AG10803 (cell line): ENCODE results near the gene TRIM46.
"Not testable (repeated sequence)": the region's sequence is repeated elsewhere in the genome, so short reads cannot be mapped to it uniquely, and the experiment has no call there.

Experiments used
- DNase-seq: peaks from one replicate; pipeline ENCODE4 v3.0.0; 2010; ENCODE audit warnings: low read depth
- H3K4me3 ChIP-seq: 2 replicates; pipeline ENCODE4 v1.5.1; 2011; ENCODE audit warnings: mild to moderate bottlenecking, low read length, control low read depth
- TF ChIP-seq, protein P1 (sequence below): conservative IDR thresholded peaks from 2 replicates; pipeline ENCODE4 v1.5.1; 2011; ENCODE audit warnings: mild to moderate bottlenecking, low read length, control low read depth, inconsistent platforms

TRIM46 gene

DNA sequence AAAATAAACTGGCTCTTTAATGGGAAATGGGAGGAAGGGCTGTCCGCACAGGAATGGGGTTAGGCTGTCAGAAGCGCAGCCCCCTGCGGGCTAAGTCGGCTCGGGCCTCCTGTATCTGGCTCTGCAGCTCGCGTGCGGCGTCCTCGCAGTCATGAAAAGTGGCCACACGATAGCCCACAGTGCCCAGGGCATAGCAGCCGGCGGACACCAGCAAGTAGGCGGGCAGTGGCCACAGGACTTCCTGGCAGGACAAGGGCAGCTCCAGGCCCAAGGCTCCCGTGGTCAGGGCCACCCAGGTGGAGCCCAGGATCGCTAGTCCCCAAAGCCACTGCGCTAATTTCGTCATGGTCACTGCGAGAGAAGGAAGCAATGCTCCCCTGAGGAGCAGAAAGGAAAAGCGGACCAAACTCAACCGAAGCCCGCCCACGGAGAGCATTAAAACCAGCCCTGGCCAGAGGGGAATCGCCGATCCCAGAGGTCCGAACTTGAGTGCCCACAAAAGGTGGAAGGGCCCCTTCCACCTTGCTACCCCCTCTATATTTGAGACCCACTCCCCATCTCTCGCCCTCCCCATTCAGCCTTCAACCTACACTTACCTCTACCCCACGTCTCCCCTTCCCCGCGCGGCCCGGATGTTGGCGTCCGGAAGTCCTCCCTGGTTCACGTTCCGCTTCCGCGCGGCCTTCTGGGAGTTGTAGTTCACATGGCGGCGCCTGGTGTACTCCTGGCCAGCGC is 33.6 kb upstream of the TRIM46 start, which contains the start of gene DPM3:
Gene DPM3, minus strand, starts transcription at position 637 of the 735 bp plus-strand sequence. Its CDS starts 291 bp downstream, at position 346.
- TF ChIP-seq, protein P1, sequence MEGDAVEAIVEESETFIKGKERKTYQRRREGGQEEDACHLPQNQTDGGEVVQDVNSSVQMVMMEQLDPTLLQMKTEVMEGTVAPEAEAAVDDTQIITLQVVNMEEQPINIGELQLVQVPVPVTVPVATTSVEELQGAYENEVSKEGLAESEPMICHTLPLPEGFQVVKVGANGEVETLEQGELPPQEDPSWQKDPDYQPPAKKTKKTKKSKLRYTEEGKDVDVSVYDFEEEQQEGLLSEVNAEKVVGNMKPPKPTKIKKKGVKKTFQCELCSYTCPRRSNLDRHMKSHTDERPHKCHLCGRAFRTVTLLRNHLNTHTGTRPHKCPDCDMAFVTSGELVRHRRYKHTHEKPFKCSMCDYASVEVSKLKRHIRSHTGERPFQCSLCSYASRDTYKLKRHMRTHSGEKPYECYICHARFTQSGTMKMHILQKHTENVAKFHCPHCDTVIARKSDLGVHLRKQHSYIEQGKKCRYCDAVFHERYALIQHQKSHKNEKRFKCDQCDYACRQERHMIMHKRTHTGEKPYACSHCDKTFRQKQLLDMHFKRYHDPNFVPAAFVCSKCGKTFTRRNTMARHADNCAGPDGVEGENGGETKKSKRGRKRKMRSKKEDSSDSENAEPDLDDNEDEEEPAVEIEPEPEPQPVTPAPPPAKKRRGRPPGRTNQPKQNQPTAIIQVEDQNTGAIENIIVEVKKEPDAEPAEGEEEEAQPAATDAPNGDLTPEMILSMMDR: no peak
- peak; percentile 68 for DNase-seq
- peak within 1 kb of the TSS; percentile 95 for H3K4me3 ChIP-seq

DNA sequence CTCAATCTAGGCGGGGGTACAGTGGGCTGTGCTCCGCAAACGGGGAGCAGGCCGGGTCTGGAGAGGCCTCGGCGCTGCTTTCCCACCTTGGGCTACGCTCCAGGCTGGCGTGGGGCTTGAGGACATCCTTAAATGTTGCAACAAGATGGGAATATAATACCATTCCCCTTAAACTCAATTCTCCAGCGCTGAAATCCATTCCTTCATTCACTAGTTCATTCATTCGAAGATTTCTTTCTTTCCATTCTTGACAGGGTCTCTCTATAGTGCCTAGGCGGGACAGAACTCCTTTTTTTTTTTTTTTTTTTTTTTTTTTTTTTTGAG is 33.1 kb upstream of the TRIM46 start:
- TF ChIP-seq, protein P1: no peak
- no peak for DNase-seq

DNA sequence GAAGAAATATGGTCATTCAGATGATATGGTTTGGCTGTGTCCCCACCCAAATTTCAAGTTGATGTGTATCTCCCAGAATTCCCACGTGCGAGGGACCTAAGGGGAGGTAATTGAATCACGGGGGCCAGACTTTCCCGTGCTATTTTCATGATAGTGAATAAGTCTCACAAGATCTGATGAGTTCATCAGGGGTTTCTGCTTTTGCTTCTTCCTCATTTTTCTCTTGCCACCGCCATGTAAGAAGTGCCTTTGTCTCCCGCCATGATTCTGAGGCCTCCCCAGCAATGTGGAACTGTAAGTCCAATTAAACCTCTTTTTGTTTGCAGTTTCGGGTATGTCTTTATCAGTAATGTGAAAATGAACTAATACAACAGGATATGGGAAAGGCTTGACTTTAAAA is 31.9 kb upstream of the TRIM46 start:
- TF ChIP-seq, protein P1: no peak
- no peak overlapping the region for H3K4me3 ChIP-seq
- no peak for DNase-seq

More for the DNA sequence above, 33.1 kb upstream of the TRIM46 start:
- peak overlapping the region; percentile 95 for H3K4me3 ChIP-seq

DNA sequence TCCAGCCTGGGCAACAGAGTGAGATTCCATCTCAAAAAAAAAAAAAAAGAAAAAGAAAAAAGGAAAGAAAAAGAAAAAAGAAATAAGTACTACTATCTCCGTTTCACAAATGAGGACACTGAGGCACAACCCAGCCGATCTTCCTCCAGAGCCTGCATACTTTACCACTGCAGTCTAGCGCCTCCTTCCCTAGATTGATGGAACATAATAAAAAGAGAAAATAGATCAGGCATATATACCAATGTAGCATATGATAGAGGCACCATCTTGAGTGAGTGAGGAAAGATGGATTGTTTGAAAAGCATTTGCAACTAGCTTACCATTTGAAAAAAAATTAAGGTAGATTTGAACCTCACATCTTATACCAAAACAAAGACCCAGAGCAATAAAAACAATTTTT is 28.2 kb upstream of the TRIM46 start:
- TF ChIP-seq, protein P1: no peak
- DNase-seq: no peak
- no peak overlapping the region for H3K4me3 ChIP-seq

DNA sequence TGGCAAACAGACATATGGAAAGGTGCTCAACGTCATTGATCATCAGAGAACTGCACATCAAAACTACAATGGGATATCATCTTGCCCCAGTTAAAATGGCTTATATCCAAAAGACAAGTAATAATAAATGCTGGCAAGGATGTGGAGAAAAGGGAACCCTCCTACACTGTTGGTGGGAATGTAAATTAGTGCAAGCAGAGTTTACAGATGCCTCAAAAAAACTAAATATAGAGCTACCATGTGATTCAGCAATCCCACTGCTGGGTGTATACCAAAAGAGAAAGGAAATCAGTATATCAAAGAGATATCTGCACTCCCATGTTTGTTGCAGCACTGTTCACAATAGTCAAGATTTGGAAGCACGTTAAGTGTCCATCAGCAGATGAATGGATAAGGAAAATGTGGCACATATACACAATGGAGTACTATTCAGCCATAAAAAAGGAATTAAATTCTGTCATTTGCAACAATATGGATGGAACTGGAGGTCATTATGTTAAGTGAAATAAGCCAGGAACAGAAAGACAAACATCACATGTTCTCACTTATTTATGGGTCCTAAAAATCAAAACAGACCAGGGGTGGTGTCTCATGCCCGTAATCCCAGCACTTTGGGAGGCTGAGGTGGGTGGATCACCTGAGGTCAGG is 17.5 kb upstream of the TRIM46 start:
- not testable (repeated sequence) for H3K4me3 ChIP-seq

DNA sequence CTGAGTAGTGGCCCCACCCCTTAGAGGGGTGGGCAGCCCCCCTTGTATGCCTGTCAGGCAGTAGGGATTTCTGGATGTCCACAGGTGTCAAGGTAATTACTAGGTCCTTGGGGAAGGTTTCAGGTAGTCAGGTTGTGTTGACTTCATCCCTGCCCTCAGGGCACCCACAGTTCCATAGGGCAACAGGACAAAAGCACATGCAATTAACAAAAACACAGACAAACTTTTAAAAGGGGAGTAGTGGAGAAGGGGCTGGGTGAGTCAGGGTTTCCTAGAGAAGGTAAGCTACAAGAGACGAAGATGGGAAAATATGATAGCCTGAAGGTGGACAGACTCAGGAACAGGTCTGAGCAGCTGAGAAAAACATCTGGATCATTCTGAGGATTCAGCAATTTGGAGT is 14.7 kb upstream of the TRIM46 start:
- H3K4me3 ChIP-seq: no peak overlapping the region
- DNase-seq: no peak
- TF ChIP-seq, protein P1: no peak

More for the DNA sequence above, 17.5 kb upstream of the TRIM46 start:
- not testable (repeated sequence) for DNase-seq

DNA sequence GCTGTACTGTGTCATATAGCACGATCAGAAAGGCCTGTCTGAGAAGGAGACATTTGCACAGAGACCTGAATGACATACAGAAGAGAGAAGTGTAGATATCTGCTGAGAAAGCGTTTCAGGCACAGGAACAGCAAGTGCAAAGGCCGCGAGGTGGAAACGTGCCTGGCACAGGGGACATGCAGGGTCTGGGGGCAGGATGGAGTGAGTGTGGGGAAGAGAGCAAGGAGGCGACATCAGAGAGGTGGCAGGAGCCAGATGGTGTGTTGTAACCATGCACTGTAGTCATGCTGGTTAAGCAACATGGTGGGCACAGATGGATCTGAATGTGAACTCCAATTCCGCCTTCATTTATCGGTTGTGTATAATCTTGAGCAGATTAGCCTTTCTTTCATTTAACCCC is 13.5 kb upstream of the TRIM46 start:
- TF ChIP-seq, protein P1: no peak
- no peak for DNase-seq
- H3K4me3 ChIP-seq: no peak overlapping the region

DNA sequence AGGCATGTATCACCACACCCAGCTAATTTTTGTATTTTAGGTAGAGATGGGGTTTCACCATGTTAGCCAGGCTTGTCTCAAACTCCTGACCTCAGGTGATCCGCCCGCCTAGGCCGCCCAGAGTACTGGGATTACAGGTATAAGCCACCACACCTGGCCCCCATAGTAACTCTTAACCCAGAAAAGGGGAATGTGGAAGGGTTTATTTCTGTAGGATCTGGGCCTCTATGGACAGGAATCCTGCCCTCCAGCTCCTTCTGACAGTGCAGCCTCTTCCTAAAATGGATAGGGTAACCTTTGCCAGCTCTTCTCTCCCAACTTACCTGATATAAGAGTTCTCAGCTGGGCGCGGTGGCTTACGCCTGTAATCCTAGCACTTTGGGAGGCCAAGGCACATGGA is 11.0 kb upstream of the TRIM46 start:
- not testable (repeated sequence) for H3K4me3 ChIP-seq, DNase-seq

DNA sequence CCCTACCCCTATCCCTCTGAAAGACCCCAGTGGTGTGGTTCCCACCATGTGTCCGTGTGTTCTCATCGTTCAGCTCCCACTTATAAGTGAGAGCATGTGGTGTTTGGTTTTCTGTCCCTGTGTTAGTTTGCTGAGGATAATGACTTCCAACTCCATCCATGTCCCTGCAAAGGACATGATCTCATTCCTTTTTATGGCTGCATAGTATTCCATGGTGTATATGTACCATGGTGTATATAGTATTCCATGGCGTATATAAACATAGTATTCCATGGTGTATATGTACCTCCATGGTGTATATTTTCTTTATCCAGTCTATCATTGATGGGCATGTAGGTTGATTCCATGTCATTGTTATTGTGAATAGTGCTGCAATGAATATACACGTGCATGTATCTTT is 9.9 kb upstream of the TRIM46 start:
- H3K4me3 ChIP-seq, DNase-seq: not testable (repeated sequence)

DNA sequence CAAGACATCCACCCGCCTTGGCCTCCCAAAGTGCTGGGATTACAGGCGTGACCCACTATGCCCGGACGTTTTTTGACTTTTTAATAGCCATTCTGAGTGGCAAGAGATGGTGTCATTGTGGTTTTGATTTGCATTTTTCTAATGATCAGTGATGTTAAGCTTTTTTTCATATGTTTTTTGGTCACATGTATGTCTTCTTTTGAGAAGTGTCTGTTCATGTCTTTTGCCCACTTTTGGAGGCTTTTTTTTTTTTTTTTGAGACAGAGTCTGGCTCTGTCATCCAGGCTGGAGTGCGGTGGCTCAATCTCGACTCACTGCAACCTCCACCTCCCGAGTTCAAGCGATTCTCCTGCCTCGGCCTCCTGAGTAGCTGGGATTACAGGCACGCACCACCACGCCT is 9.0 kb upstream of the TRIM46 start:
- H3K4me3 ChIP-seq, DNase-seq: not testable (repeated sequence)
